AG04450 (cell line): ENCODE results near the gene FBXW4. TPM values are rescaled to one million over a fixed set of nuclear protein-coding genes. Genes with fewer than 3 reads are reported as not detected.
A peak's percentile ranks its signal among the peaks of the same experiment; 100 is the strongest.
"Not testable (repeated sequence)": the region's sequence is repeated elsewhere in the genome, so short reads cannot be mapped to it uniquely, and the experiment has no call there.

ENCODE experiments used
- CTCF ChIA-PET: fragments of 300-600, 350-600 bp; formaldehyde crosslinking; extraction: SDS; loops from one replicate; lab custom pipeline; 2022; ENCODE audit warnings: antibody characterized with exemption, inconsistent platforms; lab: Charles Lee
- POLR2A ChIA-PET: fragments of 350-600 bp; formaldehyde crosslinking; extraction: SDS; loops from one replicate; lab custom pipeline; 2021; ENCODE audit warnings: antibody characterized with exemption, inconsistent platforms; lab: Yijun Ruan, JAX
- DNase-seq: peaks from one replicate; pipeline ENCODE4 v3.0.0-alpha.2; 2011; ENCODE audit warnings: low read depth, low spot score
- H3K27ac ChIP-seq: one replicate; pipeline ENCODE4 v1.5.1; 2012; ENCODE audit warnings: low read depth, low read length, control low read depth
- H3K27me3 ChIP-seq: one replicate; pipeline ENCODE4 v1.6.0; 2012; ENCODE audit warnings: low read length; ENCODE audit not compliant: control insufficient read depth, insufficient read depth
- H3K4me3 ChIP-seq: 2 replicates; pipeline ENCODE4 v1.5.1; 2011; ENCODE audit warnings: mild to moderate bottlenecking, low read depth, low read length, control low read depth
- H3K9me3 ChIP-seq: 2 replicates; pipeline ENCODE4 v1.5.1; 2012; ENCODE audit warnings: low read length; ENCODE audit not compliant: control insufficient read depth, insufficient read depth
- CTCF ChIP-seq: IDR thresholded peaks from 2 replicates; pipeline ENCODE4 v1.5.1; 2011; ENCODE audit warnings: low read depth, low read length, control low read depth, inconsistent platforms
- polyA plus RNA-seq: library from polyadenylated mRNA; depleted of rRNA; stranded (reverse); fragments of >200 nt; gene quantifications from 2 replicates; pipeline ENCODE4 v1.2.3, GENCODE V29; 2011

The FBXW4 gene
- polyA plus RNA-seq, 1 experiment, result 18.3 TPM

DNA sequence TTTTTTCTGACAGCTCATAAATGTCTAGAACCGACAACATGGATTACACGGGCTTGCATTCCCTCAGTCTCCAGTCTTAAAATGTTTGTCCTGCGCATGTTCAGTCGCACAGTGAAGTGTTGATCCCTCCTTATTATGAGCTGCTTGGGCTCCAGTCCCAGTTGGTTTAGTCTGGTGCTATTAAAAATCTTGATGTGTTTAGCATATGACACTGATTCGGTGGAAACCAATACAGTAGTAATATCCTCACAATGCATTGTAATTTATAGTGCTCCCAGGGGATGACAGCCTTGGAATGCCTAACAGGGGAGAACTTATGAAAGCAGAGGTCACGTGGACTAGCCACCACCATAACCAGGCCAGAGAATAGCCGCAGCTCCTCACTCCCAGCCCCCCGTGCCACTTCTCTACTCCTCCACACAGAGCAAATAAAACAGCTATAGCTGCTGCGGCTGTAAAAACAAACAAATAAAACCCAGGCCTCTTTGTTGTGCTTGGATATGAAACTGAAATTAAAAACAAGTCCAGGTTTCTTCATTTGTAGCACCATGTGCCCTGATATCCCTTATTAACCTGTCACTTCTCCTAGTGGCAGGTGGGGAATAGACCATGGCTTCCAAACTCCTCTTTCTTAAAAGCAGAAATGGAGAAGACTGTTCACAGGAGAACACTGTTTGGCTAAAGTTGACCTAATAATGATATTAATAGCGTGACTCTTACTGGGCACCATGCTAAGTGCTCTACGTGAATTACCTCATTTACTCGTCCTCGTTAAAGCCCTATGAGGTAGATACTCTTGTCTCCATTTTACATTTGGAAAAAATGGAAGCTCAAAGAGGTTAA, 99.2 kb downstream of the FBXW4 start:
- H3K4me3 ChIP-seq, result no peak overlapping the region
- no peaks in the 10 kb centered on the region for H3K27me3 ChIP-seq
- no peak for TF ChIP-seq CTCF
- POLR2A ChIA-PET, result no interaction called here
- no peaks in the 10 kb centered on the region for H3K9me3 ChIP-seq
- CTCF ChIA-PET, result interaction anchor here (0.9 to 2.8 kb wide), 4 partner anchors 185 to 576 kb away, joined by 3 to 14 read pairs (median 7); no protein-coding TSS in a partner anchor
- DNase-seq, result no peak
- H3K27ac ChIP-seq, result no peak overlapping the region

DNA sequence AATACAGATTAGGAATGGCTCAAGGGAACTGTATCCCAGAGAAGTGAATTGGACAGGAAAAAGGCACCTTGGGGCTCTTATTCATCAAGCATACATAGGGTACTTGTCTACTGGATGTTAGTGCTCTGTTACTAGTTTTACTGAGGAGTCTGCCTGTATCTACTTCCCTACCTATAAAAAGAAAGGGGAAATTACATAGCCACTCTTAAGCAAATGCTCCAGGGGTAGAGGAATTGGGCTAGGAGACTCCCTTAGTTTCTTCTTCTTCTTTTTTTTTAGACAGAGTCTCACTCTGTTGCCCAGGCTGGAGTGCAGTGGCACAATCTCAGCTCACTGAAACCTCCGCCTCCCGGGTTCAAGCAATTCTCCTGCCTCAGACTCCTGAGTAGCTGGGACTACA, 101.6 kb downstream of the FBXW4 start:
- POLR2A ChIA-PET, H3K9me3 ChIP-seq, H3K27ac ChIP-seq, DNase-seq, H3K4me3 ChIP-seq, H3K27me3 ChIP-seq: not testable (repeated sequence)
- CTCF ChIA-PET, result interaction anchor here (1.5 to 2.1 kb wide), 2 partner anchors 9 to 23 kb away, joined by 4 to 5 read pairs; no protein-coding TSS in a partner anchor

DNA sequence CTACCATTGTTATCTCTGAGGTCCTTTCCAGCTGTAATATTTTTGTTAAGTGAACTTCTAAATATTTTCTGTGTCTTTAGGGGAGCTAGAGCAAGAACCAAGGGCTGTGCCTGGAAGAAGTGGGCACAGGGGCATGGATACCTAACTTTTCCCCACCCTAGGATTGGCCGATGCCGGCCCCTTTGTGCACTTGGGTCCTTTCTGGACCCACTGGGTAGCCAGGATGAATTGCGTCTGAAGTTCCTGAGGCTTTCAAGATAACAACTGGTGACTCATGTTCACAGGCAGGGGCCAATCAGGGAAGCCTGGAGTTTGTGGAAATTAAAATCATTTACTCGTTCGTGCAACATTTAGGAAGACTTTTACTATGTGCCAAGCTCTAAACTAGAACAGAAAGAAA, 106.1 kb downstream of the FBXW4 start:
- no peak for TF ChIP-seq CTCF
- H3K27me3 ChIP-seq, result no peaks in the 10 kb centered on the region
- peaks cover 3% of the 10 kb centered on the region; the same call in 1 of the 2 replicates for H3K9me3 ChIP-seq
- ChIA-PET POLR2A (interaction anchor here (0.6 to 1.6 kb wide), 2 partner anchors 105 to 231 kb away, joined by 3 to 11 read pairs; no protein-coding TSS in a partner anchor), CTCF (interaction anchor here (0.6 to 7.0 kb wide), 4 partner anchors 14 to 591 kb away, joined by 3 to 38 read pairs (median 12); no protein-coding TSS in a partner anchor)
- no peak for DNase-seq
- peak overlapping the region; percentile 99 for H3K4me3 ChIP-seq
- H3K27ac ChIP-seq, result no peak overlapping the region

GRCh38 chr10:101587725-101588653, 107.0 kb downstream of the FBXW4 start, which contains the start of the genes DPCD and POLL:
DPCD (plus strand) TSS chr10:101588321; CDS start chr10:101588337, 16 bp downstream.
POLL (minus strand) TSS chr10:101588257; CDS start chr10:101587360, 897 bp downstream.
- Histone ChIP-seq H3K27me3 (no peaks in the 10 kb centered on the region), H3K27ac (no peak within 1 kb of the TSS), H3K4me3 (peak within 1 kb of the TSS; percentile 99), H3K9me3 (peaks cover 3% of the 10 kb centered on the region; the same call in 1 of the 2 replicates)
- POLR2A ChIA-PET, result interaction anchor here (0.6 to 1.6 kb wide), 5 partner anchors 10 to 231 kb away, joined by 3 to 7 read pairs (median 3); partner anchors contain the start of gene OGA
- CTCF ChIA-PET, result interaction anchor here (0.5 to 7.0 kb wide), 7 partner anchors 15 to 590 kb away, joined by 3 to 38 read pairs (median 5); no protein-coding TSS in a partner anchor
- peak; percentile 81 for DNase-seq
- TF ChIP-seq CTCF, result no peak

GRCh38 chr10:101585841-101586240, 109.1 kb downstream of the FBXW4 start:
- no peak for DNase-seq
- H3K27ac ChIP-seq, result no peak overlapping the region
- TF ChIP-seq CTCF, result no peak
- POLR2A ChIA-PET, result no interaction called here
- peaks cover 3% of the 10 kb centered on the region; the same call in 1 of the 2 replicates for H3K9me3 ChIP-seq
- no peak overlapping the region for H3K4me3 ChIP-seq
- CTCF ChIA-PET, result interaction anchor here (0.9 to 7.0 kb wide), 6 partner anchors 10 to 491 kb away, joined by 3 to 38 read pairs (median 5); no protein-coding TSS in a partner anchor
- no peaks in the 10 kb centered on the region for H3K27me3 ChIP-seq
